ENCODE data around the gene HIVEP3. TPM values are rescaled to one million over a fixed set of nuclear protein-coding genes. Genes with fewer than 3 reads are reported as not detected.

HIVEP3 gene
- total and polyA plus RNA-seq, 2 of the 13 experiments (the other 11 are each of a cell fraction or from before 2014, with no cell fraction given), result 0.05 TPM; not detected in 1

DNA sequence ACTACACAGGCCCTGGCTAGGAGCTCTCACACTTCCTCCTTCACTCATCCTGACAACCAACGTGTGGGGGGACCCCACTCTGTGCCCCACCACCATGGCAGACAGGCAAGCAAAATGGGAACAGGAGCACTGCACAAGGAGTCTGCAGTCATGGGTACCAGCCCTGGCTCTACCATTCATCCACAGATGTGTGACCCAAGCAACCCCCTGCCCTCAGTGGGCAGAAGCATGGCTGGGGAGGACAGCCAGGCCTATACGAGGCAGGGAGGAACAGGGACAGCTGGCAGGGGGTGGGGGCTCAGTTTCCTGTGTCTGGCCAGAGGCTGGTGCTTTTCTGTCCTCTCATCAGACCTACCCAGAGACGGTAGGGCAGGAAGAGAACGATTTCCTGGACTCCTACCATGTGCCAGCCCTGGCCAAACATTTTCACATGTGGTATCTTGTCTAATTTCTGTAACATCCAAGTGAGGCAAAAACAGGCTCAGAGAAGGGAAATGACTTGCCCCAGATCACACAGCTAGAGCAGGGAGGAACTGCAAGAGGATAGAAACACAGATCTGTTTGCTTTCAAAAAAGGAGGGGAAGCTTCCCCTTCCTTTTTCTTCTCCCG lies 178.0 kb downstream of the HIVEP3 start (continued):
- TF ChIP-seq, protein P1, sequence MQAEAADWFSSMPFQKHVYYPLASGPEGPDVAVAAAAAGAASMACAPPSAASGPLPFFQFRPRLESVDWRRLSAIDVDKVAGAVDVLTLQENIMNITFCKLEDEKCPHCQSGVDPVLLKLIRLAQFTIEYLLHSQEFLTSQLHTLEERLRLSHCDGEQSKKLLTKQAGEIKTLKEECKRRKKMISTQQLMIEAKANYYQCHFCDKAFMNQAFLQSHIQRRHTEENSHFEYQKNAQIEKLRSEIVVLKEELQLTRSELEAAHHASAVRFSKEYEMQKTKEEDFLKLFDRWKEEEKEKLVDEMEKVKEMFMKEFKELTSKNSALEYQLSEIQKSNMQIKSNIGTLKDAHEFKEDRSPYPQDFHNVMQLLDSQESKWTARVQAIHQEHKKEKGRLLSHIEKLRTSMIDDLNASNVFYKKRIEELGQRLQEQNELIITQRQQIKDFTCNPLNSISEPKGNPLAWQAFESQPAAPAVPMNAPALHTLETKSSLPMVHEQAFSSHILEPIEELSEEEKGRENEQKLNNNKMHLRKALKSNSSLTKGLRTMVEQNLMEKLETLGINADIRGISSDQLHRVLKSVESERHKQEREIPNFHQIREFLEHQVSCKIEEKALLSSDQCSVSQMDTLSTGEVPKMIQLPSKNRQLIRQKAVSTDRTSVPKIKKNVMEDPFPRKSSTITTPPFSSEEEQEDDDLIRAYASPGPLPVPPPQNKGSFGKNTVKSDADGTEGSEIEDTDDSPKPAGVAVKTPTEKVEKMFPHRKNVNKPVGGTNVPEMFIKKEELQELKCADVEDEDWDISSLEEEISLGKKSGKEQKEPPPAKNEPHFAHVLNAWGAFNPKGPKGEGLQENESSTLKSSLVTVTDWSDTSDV (CRISPR knock-in tag; IDR thresholded peaks at IDR 0.05), result no peak
- TF ChIP-seq HNF4G (IDR thresholded peaks at IDR 0.05; ENCODE audit: borderline replicate concordance, low read depth, low read length) (no peak), HNF4G (CRISPR knock-in tag; IDR thresholded peaks at IDR 0.05; ENCODE audit: borderline replicate concordance, low read depth) (no peak), NRL (CRISPR knock-in tag; IDR thresholded peaks at IDR 0.05; ENCODE audit: borderline replicate concordance) (no peak), ZNF121 (CRISPR knock-in tag; IDR thresholded peaks at IDR 0.05) (no peak), BHLHE40 (IDR thresholded peaks at IDR 0.05; ENCODE audit: low read length) (no peak), ZNF792 (CRISPR knock-in tag; IDR thresholded peaks at IDR 0.05) (no peak)

- DNase-seq (ENCODE audit: low spot score), result no peak
- WGBS (ENCODE audit: low lambda C conversion rate), result 4% methylated on average over 3 of the region's 5 CpGs
- no peaks in the 10 kb centered on the region for H3K4me1 ChIP-seq (ENCODE audit: insufficient read depth, low read length)
Measured at GRCh38 chr1:41740058-41740457, 178.7 kb downstream of the HIVEP3 start.

More at GRCh38 chr1:41740058-41740457, 178.7 kb downstream of the HIVEP3 start:
- Histone ChIP-seq H2AFZ (ENCODE audit: low read length) (no peak overlapping the region), H3K4me2 (ENCODE audit: low read depth, low read length) (no peak overlapping the region), H3K4me3 (replicated peaks in 1 of 3; ENCODE audit: insufficient read depth in 1 of 3, low read depth in 2 of 3, low read length in 3 of 3) (no peak overlapping the region), H3K27me3 (ENCODE audit: control insufficient read depth in 1 of 2, insufficient read depth in 2 of 2, low read length in 2 of 2) (peaks cover 0 to 1% of the 10 kb centered on the region in 2 experiments; a peak in 1 of 5 replicates), H3K36me3 (replicated peaks in 1 of 2; ENCODE audit: control insufficient read depth in 1 of 2, insufficient read depth in 2 of 2, low read length in 2 of 2) (no peaks in the 10 kb centered on the region), H3K9me3 (ENCODE audit: low read length) (no peaks in the 10 kb centered on the region), H3K9ac (ENCODE audit: insufficient read depth, low read depth, low read length) (no peak overlapping the region), H4K20me1 (ENCODE audit: insufficient read depth, low read length) (no peaks in the 10 kb centered on the region), H3K27ac (ENCODE audit: extremely low read length, insufficient read depth, low read length) (no peak overlapping the region), H3K79me2 (ENCODE audit: insufficient read depth, low read length) (no peaks in the 10 kb centered on the region)
- FAIRE-seq (no peak), ATAC-seq (no peak)
- intact Hi-C loops (cut with micrococcal nuclease; ENCODE audit: unreplicated experiment) (no loop called here), in situ Hi-C loops (cut with HindIII; ENCODE audit: extremely low pct_ligation_motif_present, low pct_unique_long_range_greater_than_20kb) (no loop called here)
- no TSS peak for BruUV-seq (replicated peaks)
- TF ChIP-seq ZNF780A (CRISPR knock-in tag; IDR thresholded peaks at IDR 0.05) (no peak), ZBTB1 (CRISPR knock-in tag; IDR thresholded peaks at IDR 0.05; ENCODE audit: borderline replicate concordance) (no peak), FOXP1 (IDR thresholded peaks at IDR 0.05) (no peak), FOXP1 (CRISPR knock-in tag; IDR thresholded peaks at IDR 0.05) (no peak), MZF1 (CRISPR knock-in tag; IDR thresholded peaks at IDR 0.05; ENCODE audit: borderline replicate concordance) (no peak), MTA3 (CRISPR knock-in tag; IDR thresholded peaks at IDR 0.05) (no peak), CEBPG (CRISPR knock-in tag; IDR thresholded peaks at IDR 0.05) (no peak), ZKSCAN8 (CRISPR knock-in tag; IDR thresholded peaks at IDR 0.05; ENCODE audit: borderline replicate concordance) (no peak), ZFP91 (CRISPR knock-in tag; IDR thresholded peaks at IDR 0.05; ENCODE audit: borderline replicate concordance) (no peak), MAX (IDR thresholded peaks at IDR 0.05) (no peak), NR2C2 (CRISPR knock-in tag; IDR thresholded peaks at IDR 0.05; ENCODE audit: borderline replicate concordance) (no peak)
- TF ChIP-seq, protein P2, sequence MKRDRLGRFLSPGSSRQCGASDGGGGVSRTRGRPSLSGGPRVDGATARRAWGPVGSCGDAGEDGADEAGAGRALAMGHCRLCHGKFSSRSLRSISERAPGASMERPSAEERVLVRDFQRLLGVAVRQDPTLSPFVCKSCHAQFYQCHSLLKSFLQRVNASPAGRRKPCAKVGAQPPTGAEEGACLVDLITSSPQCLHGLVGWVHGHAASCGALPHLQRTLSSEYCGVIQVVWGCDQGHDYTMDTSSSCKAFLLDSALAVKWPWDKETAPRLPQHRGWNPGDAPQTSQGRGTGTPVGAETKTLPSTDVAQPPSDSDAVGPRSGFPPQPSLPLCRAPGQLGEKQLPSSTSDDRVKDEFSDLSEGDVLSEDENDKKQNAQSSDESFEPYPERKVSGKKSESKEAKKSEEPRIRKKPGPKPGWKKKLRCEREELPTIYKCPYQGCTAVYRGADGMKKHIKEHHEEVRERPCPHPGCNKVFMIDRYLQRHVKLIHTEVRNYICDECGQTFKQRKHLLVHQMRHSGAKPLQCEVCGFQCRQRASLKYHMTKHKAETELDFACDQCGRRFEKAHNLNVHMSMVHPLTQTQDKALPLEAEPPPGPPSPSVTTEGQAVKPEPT (CRISPR knock-in tag; IDR thresholded peaks at IDR 0.05; ENCODE audit: low read depth), result no peak
- ChIA-PET POLR2A (no interaction called here), CTCF (ENCODE audit: low intra/inter-chr PET ratio, low total read pairs) (no interaction called here)

Data from HepG2 (cell line).